A549 (cell line): ENCODE measurements around the gene LHFPL2.

Source experiments
- CTCF ChIP-seq: fragments of >200 bp; sonication (Bioruptor Twin); formaldehyde crosslinking; IDR thresholded peaks from 3 replicates; pipeline ENCODE4 v1.5.1; 2016
- GATA3 ChIP-seq: IDR thresholded peaks from 2 replicates; pipeline ENCODE4 v1.6.1; 2012; ENCODE audit warnings: borderline replicate concordance
- KDM1A ChIP-seq: fragments of 200-600 bp; sonication (generic); IDR thresholded peaks from 2 replicates; pipeline ENCODE4 v1.6.1; 2016; ENCODE audit warnings: low read depth, mild to moderate bottlenecking
- NPAS2 ChIP-seq: fragments of 250-450 bp; sonication (Bioruptor Pico); IDR thresholded peaks from 2 replicates; pipeline ENCODE4 v1.8.0; 2022; ENCODE audit warnings: mild to moderate bottlenecking, moderate library complexity, borderline replicate concordance
- PBX3 ChIP-seq: IDR thresholded peaks from 2 replicates; pipeline ENCODE4 v1.6.1; 2012
- REST ChIP-seq: fragments of 200-600 bp; sonication (generic); IDR thresholded peaks from 2 replicates; pipeline ENCODE4 v1.6.1; 2016; ENCODE audit warnings: antibody characterized with exemption, mild to moderate bottlenecking, moderate library complexity
- SREBF2 ChIP-seq: fragments of 450-650 bp; IDR thresholded peaks from 2 replicates; pipeline ENCODE4 v1.6.1; 2014; ENCODE audit warnings: mild to moderate bottlenecking, moderate library complexity

- TF ChIP-seq PBX3 (no peak), REST (no peak), CTCF (no peak), SREBF2 (no peak), NPAS2 (CRISPR knock-in tag) (no peak), GATA3 (no peak), KDM1A (no peak)
These were observed 174.8 kb downstream of the LHFPL2 start for GRCh38 chr5:78473751-78474150.
